GM10266 (cell line): ENCODE measurements around the gene FOS.
A peak's percentile ranks its signal among the peaks of the same experiment; 100 is the strongest.

Experiments used
- DNase-seq: peaks from one replicate; pipeline ENCODE4 v3.0.0; 2012; ENCODE audit errors: extremely low spot score
- CTCF ChIP-seq: IDR thresholded peaks from 2 replicates; pipeline ENCODE4 v1.5.1; 2012; ENCODE audit warnings: mild to moderate bottlenecking, low read depth; ENCODE audit not compliant: control insufficient read depth, insufficient read depth; ENCODE audit errors: missing control alignments

FOS gene

GRCh38 chr14:75274050-75274898 is 4.4 kb upstream of the FOS start:
- TF ChIP-seq CTCF: no peak
- DNase-seq: no peak

- TF ChIP-seq CTCF: no peak
- DNase-seq: no peak
Observed at GRCh38 chr14:75274899-75275569, 3.6 kb upstream of the FOS start.

- DNase-seq: no peak
- no peak for TF ChIP-seq CTCF
Observed at GRCh38 chr14:75275598-75275997, 3.0 kb upstream of the FOS start.

- no peak for TF ChIP-seq CTCF
- DNase-seq: peak; percentile 83
Observed at GRCh38 chr14:75277008-75277814, 1.4 kb upstream of the FOS start.

- DNase-seq: no peak
- TF ChIP-seq CTCF: no peak
Observed at GRCh38 chr14:75277815-75278421, 710 bp upstream of the FOS start.

GRCh38 chr14:75279153-75279762 is 630 bp downstream of the FOS start:
- no peak for DNase-seq

More at GRCh38 chr14:75279153-75279762, 630 bp downstream of the FOS start:
- TF ChIP-seq CTCF: no peak
